SK-N-SH treated with all-trans-retinoic acid at 6 μM for 48 hours (cell line): Measurements from ENCODE around the gene PLA2G6.

Source experiments
- ATAC-seq: fragments of 200-7000 bp; cut with Tn5 transposase; 3 replicates; pipeline ENCODE4 v1.9.1; 2020; ENCODE audit warnings: mild to moderate bottlenecking, moderate library complexity
- ARNTL ChIP-seq: fragments of 450-650 bp; formaldehyde crosslinking; IDR thresholded peaks from 2 replicates; pipeline ENCODE4 v1.5.0; 2020; ENCODE audit warnings: low read depth, mild to moderate bottlenecking, moderate library complexity, borderline replicate concordance
- BACH2 ChIP-seq: fragments of 250-450 bp; sonication (Bioruptor Pico); IDR thresholded peaks from 2 replicates; pipeline ENCODE4 v1.9.0; 2021; ENCODE audit warnings: mild to moderate bottlenecking, borderline replicate concordance
- CSDC2 ChIP-seq: fragments of 250-450 bp; sonication (Bioruptor Pico); IDR thresholded peaks from 2 replicates; pipeline ENCODE4 v1.5.0; 2020; ENCODE audit warnings: mild to moderate bottlenecking, moderate library complexity
- ESRRG ChIP-seq: fragments of 250-450 bp; sonication (Bioruptor Pico); IDR thresholded peaks from 2 replicates; pipeline ENCODE4 v1.6.1; 2021; ENCODE audit warnings: mild to moderate bottlenecking
- GLIS3 ChIP-seq: fragments of 250-450 bp; sonication (Bioruptor Pico); IDR thresholded peaks from 2 replicates; pipeline ENCODE4 v1.5.0; 2020; ENCODE audit warnings: mild to moderate bottlenecking, moderate library complexity
- ISL1 ChIP-seq: fragments of 250-450 bp; sonication (Bioruptor Pico); IDR thresholded peaks from 2 replicates; pipeline ENCODE4 v2.1.2; 2022; ENCODE audit warnings: mild to moderate bottlenecking, moderate library complexity
- OSR1 ChIP-seq: fragments of 250-450 bp; sonication (Bioruptor Pico); IDR thresholded peaks from 2 replicates; pipeline ENCODE4 v1.8.0; 2022; ENCODE audit warnings: moderate library complexity, mild to moderate bottlenecking, inconsistent platforms
- PPARA ChIP-seq: fragments of 250-450 bp; sonication (Bioruptor Pico); IDR thresholded peaks from 2 replicates; pipeline ENCODE4 v1.5.0; 2020; ENCODE audit warnings: mild to moderate bottlenecking, borderline replicate concordance
- RARB ChIP-seq: fragments of 250-450 bp; sonication (Bioruptor Pico); IDR thresholded peaks from 2 replicates; pipeline ENCODE4 v1.8.0; 2021; ENCODE audit warnings: mild to moderate bottlenecking, moderate library complexity
- SNAI2 ChIP-seq: fragments of 250-450 bp; sonication (Bioruptor Pico); IDR thresholded peaks from 2 replicates; pipeline ENCODE4 v1.5.0; 2020; ENCODE audit warnings: mild to moderate bottlenecking, moderate library complexity
- TCF4 ChIP-seq: fragments of 250-450 bp; sonication (Bioruptor Pico); IDR thresholded peaks from 2 replicates; pipeline ENCODE4 v1.8.0; 2021; ENCODE audit warnings: mild to moderate bottlenecking, moderate library complexity, borderline replicate concordance
- TOX ChIP-seq: fragments of 250-450 bp; sonication (Bioruptor Pico); IDR thresholded peaks from 2 replicates; pipeline ENCODE4 v1.8.0; 2021; ENCODE audit warnings: mild to moderate bottlenecking, moderate library complexity, borderline replicate concordance
- ZC3H10 ChIP-seq: fragments of 250-450 bp; sonication (Bioruptor Pico); IDR thresholded peaks from 2 replicates; pipeline ENCODE4 v1.5.1; 2021; ENCODE audit warnings: mild to moderate bottlenecking, moderate library complexity
- ZFP3 ChIP-seq: fragments of 250-450 bp; sonication (Bioruptor Pico); IDR thresholded peaks from 2 replicates; pipeline ENCODE4 v1.5.0; 2020; ENCODE audit warnings: mild to moderate bottlenecking, moderate library complexity
- ZFP30 ChIP-seq: fragments of 450-650 bp; formaldehyde crosslinking; IDR thresholded peaks from 2 replicates; pipeline ENCODE4 v1.5.0; 2022; ENCODE audit warnings: mild to moderate bottlenecking, moderate library complexity
- ZNF565 ChIP-seq: fragments of 450-650 bp; formaldehyde crosslinking; conservative IDR thresholded peaks from 2 replicates; pipeline ENCODE4 v1.5.0; 2020; ENCODE audit warnings: low read depth, mild to moderate bottlenecking, moderate library complexity
- ZNF70 ChIP-seq: fragments of 450-650 bp; formaldehyde crosslinking; IDR thresholded peaks from 2 replicates; pipeline ENCODE4 v1.5.0; 2020; ENCODE audit warnings: mild to moderate bottlenecking, moderate library complexity
- ZNF8 ChIP-seq: fragments of 450-650 bp; formaldehyde crosslinking; IDR thresholded peaks from 2 replicates; pipeline ENCODE4 v1.5.0; 2020; ENCODE audit warnings: mild to moderate bottlenecking, moderate library complexity
- TF ChIP-seq, protein P1 (sequence below): fragments of 250-450 bp; sonication (Bioruptor Pico); IDR thresholded peaks from 2 replicates; pipeline ENCODE4 v1.8.0; 2021; ENCODE audit warnings: low read depth, mild to moderate bottlenecking, moderate library complexity, borderline replicate concordance
- TF ChIP-seq, protein P2 (sequence below): fragments of 250-450 bp; sonication (Bioruptor Pico); IDR thresholded peaks from 2 replicates; pipeline ENCODE4 v1.5.0; 2020; ENCODE audit warnings: mild to moderate bottlenecking, moderate library complexity
- TF ChIP-seq, protein P3 (sequence below): fragments of 250-450 bp; sonication (Bioruptor Pico); IDR thresholded peaks from 2 replicates; pipeline ENCODE4 v1.5.1; 2021; ENCODE audit warnings: mild to moderate bottlenecking, moderate library complexity
- TF ChIP-seq, protein P4 (sequence below): fragments of 250-450 bp; sonication (Bioruptor Pico); IDR thresholded peaks from 2 replicates; pipeline ENCODE4 v1.5.1; 2020; ENCODE audit warnings: low read depth, mild to moderate bottlenecking, moderate library complexity
- TF ChIP-seq, protein P5 (sequence below): fragments of 250-450 bp; sonication (Bioruptor Pico); IDR thresholded peaks from 2 replicates; pipeline ENCODE4 v1.8.0; 2020; ENCODE audit warnings: mild to moderate bottlenecking, moderate library complexity, borderline replicate concordance

PLA2G6 gene

DNA sequence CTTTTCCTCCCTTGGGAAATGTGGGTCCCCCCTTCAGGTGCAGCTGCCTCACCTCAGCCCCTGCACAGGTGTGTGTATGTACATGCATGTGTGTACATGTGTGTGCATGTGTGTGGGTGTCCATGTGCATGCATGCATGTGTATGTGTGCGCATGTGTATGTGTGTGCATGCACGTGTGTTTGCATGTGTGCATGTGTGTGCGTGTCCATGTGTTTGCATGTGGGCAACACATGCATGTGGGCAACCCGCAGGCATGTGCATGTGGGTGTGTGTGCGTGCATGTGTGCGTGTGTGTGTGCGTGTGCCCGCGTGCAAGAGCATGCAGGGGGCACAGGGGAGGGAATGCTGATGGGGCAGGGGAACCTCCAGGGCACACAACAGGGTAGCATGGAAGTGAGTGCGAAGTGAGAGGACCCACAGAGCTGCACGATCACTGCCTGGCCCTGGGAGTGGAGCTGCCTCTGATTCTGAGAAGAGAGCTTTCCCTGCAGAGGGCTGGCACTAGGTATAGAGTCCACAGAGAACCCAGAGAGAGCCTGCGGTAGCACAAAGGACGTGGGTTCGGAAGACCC is 56.5 kb downstream of the PLA2G6 start:
- ATAC-seq: no peak
- TF ChIP-seq ESRRG (CRISPR knock-in tag): no peak
- TF ChIP-seq ZFP3 (CRISPR knock-in tag): no peak
- TF ChIP-seq RARB (CRISPR knock-in tag): no peak
- no peak for TF ChIP-seq ZFP30
- TF ChIP-seq SNAI2: no peak
- no peak for TF ChIP-seq GLIS3 (CRISPR knock-in tag)
- no peak for TF ChIP-seq TOX (CRISPR knock-in tag)
- no peak for TF ChIP-seq BACH2 (CRISPR knock-in tag)
- TF ChIP-seq ZNF70: no peak
- TF ChIP-seq, protein P1, sequence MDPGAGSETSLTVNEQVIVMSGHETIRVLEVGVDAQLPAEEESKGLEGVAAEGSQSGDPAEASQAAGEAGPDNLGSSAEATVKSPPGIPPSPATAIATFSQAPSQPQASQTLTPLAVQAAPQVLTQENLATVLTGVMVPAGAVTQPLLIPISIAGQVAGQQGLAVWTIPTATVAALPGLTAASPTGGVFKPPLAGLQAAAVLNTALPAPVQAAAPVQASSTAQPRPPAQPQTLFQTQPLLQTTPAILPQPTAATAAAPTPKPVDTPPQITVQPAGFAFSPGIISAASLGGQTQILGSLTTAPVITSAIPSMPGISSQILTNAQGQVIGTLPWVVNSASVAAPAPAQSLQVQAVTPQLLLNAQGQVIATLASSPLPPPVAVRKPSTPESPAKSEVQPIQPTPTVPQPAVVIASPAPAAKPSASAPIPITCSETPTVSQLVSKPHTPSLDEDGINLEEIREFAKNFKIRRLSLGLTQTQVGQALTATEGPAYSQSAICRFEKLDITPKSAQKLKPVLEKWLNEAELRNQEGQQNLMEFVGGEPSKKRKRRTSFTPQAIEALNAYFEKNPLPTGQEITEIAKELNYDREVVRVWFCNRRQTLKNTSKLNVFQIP: no peak
- TF ChIP-seq, protein P2, sequence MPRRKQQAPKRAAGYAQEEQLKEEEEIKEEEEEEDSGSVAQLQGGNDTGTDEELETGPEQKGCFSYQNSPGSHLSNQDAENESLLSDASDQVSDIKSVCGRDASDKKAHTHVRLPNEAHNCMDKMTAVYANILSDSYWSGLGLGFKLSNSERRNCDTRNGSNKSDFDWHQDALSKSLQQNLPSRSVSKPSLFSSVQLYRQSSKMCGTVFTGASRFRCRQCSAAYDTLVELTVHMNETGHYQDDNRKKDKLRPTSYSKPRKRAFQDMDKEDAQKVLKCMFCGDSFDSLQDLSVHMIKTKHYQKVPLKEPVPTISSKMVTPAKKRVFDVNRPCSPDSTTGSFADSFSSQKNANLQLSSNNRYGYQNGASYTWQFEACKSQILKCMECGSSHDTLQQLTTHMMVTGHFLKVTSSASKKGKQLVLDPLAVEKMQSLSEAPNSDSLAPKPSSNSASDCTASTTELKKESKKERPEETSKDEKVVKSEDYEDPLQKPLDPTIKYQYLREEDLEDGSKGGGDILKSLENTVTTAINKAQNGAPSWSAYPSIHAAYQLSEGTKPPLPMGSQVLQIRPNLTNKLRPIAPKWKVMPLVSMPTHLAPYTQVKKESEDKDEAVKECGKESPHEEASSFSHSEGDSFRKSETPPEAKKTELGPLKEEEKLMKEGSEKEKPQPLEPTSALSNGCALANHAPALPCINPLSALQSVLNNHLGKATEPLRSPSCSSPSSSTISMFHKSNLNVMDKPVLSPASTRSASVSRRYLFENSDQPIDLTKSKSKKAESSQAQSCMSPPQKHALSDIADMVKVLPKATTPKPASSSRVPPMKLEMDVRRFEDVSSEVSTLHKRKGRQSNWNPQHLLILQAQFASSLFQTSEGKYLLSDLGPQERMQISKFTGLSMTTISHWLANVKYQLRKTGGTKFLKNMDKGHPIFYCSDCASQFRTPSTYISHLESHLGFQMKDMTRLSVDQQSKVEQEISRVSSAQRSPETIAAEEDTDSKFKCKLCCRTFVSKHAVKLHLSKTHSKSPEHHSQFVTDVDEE (CRISPR knock-in tag): no peak
- no peak for TF ChIP-seq ARNTL (CRISPR knock-in tag)
- no peak for TF ChIP-seq ZC3H10 (CRISPR knock-in tag)
- no peak for TF ChIP-seq OSR1 (CRISPR knock-in tag)
- no peak for TF ChIP-seq ZNF565 (CRISPR knock-in tag)
- no peak for TF ChIP-seq CSDC2 (CRISPR knock-in tag)
- no peak for TF ChIP-seq ISL1 (CRISPR knock-in tag)
- TF ChIP-seq, protein P3, sequence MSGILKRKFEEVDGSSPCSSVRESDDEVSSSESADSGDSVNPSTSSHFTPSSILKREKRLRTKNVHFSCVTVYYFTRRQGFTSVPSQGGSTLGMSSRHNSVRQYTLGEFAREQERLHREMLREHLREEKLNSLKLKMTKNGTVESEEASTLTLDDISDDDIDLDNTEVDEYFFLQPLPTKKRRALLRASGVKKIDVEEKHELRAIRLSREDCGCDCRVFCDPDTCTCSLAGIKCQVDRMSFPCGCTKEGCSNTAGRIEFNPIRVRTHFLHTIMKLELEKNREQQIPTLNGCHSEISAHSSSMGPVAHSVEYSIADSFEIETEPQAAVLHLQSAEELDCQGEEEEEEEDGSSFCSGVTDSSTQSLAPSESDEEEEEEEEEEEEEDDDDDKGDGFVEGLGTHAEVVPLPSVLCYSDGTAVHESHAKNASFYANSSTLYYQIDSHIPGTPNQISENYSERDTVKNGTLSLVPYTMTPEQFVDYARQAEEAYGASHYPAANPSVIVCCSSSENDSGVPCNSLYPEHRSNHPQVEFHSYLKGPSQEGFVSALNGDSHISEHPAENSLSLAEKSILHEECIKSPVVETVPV (CRISPR knock-in tag): no peak
- TF ChIP-seq, protein P4, sequence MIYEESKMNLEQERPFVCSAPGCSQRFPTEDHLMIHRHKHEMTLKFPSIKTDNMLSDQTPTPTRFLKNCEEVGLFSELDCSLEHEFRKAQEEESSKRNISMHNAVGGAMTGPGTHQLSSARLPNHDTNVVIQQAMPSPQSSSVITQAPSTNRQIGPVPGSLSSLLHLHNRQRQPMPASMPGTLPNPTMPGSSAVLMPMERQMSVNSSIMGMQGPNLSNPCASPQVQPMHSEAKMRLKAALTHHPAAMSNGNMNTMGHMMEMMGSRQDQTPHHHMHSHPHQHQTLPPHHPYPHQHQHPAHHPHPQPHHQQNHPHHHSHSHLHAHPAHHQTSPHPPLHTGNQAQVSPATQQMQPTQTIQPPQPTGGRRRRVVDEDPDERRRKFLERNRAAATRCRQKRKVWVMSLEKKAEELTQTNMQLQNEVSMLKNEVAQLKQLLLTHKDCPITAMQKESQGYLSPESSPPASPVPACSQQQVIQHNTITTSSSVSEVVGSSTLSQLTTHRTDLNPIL (CRISPR knock-in tag): no peak

DNA sequence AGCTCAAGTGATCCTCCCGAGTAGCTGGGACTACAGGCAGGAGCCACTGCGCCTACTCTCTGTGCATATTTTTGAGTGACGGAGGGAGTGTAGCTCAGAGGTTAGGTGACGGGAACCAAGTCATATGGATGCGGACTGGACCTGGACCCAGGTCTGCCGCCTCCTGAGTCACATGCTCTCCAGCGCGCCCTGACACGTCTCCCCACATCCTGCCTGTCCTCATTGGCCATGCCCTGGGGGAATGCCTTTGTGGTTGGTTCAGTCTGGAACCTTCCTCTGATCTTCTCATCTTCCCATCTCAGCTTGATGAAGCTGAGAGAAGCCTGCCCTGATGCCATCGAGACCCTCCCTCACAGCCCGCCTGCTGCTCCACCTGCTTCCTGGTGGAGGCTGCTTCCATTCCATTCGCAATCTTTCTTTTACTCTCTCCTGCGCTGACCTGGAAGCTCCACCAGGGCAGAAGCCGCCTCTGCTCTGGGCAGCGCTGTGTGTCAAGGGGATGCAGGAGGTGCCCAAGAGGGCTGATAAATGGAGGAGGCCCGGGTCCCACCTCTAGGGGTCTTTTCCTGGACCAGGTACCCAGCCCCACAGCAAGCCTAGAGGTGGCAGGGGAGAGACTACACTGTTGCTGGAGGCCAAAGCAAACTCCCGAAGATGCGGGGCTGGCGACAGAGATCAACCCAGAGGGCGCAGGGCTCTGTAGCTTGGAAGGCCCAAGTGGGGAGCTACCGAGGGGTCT is 57.2 kb downstream of the PLA2G6 start:
- ATAC-seq: no peak
- TF ChIP-seq, protein P4 (CRISPR knock-in tag): no peak
- no peak for TF ChIP-seq ZC3H10 (CRISPR knock-in tag)
- TF ChIP-seq BACH2 (CRISPR knock-in tag): no peak
- TF ChIP-seq PPARA (CRISPR knock-in tag): no peak
- no peak for TF ChIP-seq CSDC2 (CRISPR knock-in tag)
- TF ChIP-seq TCF4 (CRISPR knock-in tag): no peak
- TF ChIP-seq, protein P3 (CRISPR knock-in tag): no peak
- TF ChIP-seq, protein P5, sequence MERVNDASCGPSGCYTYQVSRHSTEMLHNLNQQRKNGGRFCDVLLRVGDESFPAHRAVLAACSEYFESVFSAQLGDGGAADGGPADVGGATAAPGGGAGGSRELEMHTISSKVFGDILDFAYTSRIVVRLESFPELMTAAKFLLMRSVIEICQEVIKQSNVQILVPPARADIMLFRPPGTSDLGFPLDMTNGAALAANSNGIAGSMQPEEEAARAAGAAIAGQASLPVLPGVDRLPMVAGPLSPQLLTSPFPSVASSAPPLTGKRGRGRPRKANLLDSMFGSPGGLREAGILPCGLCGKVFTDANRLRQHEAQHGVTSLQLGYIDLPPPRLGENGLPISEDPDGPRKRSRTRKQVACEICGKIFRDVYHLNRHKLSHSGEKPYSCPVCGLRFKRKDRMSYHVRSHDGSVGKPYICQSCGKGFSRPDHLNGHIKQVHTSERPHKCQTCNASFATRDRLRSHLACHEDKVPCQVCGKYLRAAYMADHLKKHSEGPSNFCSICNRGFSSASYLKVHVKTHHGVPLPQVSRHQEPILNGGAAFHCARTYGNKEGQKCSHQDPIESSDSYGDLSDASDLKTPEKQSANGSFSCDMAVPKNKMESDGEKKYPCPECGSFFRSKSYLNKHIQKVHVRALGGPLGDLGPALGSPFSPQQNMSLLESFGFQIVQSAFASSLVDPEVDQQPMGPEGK (CRISPR knock-in tag): no peak
- no peak for TF ChIP-seq ZNF565 (CRISPR knock-in tag)
- no peak for TF ChIP-seq RARB (CRISPR knock-in tag)
- TF ChIP-seq ZNF8 (CRISPR knock-in tag): no peak
- no peak for TF ChIP-seq ESRRG (CRISPR knock-in tag)
- TF ChIP-seq ISL1 (CRISPR knock-in tag): no peak
- no peak for TF ChIP-seq ZNF70
